Measurements from ENCODE around the gene IBTK.
"Not testable (repeated sequence)": the region's sequence is repeated elsewhere in the genome, so short reads cannot be mapped to it uniquely, and the experiment has no call there.

- TF ChIP-seq CTCF (IDR thresholded peaks at IDR 0.05); ZSCAN20 (CRISPR knock-in tag; IDR thresholded peaks at IDR 0.05); CHD2 (IDR thresholded peaks at IDR 0.05; ENCODE audit: low read length, partially characterized antibody); USF2 (IDR thresholded peaks at IDR 0.05); NPAS2 (CRISPR knock-in tag; IDR thresholded peaks at IDR 0.05; ENCODE audit: borderline replicate concordance); GATA3 (IDR thresholded peaks at IDR 0.05; ENCODE audit: borderline replicate concordance); BCL3 (IDR thresholded peaks at IDR 0.05); POLR2A (IDR thresholded peaks at IDR 0.05; ENCODE audit: low read length); MAFK (IDR thresholded peaks at IDR 0.05; ENCODE audit: partially characterized antibody): not testable (repeated sequence)
These were observed 94.8 kb downstream of the IBTK start for GRCh38 chr6:82152786-82153185.
